Panc1 (cell line): ENCODE data around the gene GBE1.

ENCODE experiments used
- POLR2AphosphoS5 ChIP-seq: IDR thresholded peaks from 2 replicates; pipeline ENCODE4 v1.6.1; 2012; ENCODE audit warnings: mild to moderate bottlenecking, low read depth, low read length, moderate library complexity
- SIN3A ChIP-seq: IDR thresholded peaks from 2 replicates; pipeline ENCODE4 v1.6.1; 2012; ENCODE audit warnings: low read depth, mild to moderate bottlenecking, low read length, moderate library complexity, borderline replicate concordance; ENCODE audit not compliant: insufficient read depth

DNA sequence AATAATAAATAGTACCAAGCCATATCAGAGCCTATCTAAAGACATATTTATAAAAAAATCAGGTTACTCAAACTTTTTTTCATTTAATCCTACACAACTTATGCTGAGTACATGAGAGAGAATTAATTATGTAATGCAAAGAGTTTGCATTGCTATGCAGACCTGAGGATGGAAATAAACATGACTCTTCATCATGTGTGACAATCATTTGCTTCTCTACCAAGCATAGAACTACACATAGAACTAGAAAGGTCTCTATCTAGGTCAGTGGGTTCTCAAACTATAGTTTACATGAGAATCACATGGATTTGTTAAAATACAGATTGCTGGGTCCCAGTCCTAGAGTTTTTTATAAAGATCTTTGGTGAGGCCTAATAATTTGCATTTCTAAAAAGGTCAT is 86.8 kb downstream of the GBE1 start:
- TF ChIP-seq POLR2AphosphoS5, result no peak
- no peak for TF ChIP-seq SIN3A
